Mucosa of descending colon (tissue), 3 donors: Measurements from ENCODE around the gene PTPRD. TPM values are rescaled to one million over a fixed set of nuclear protein-coding genes. Genes with fewer than 3 reads are reported as not detected.

Experiments
- ATAC-seq: fragments of 200-7000 bp; cut with Tn5 transposase; one replicate; pipeline ENCODE4 v1.9.1; 2020; ENCODE audit warnings: mild to moderate bottlenecking, moderate library complexity
- DNase-seq, 3 donors: peaks; one replicate each; pipeline ENCODE4 v3.0.0-alpha.2; 2020
- H3K36me3 ChIP-seq: fragments of 200-600 bp; one replicate; pipeline ENCODE4 v1.8.0; 2021; ENCODE audit warnings: low read depth, mild to moderate bottlenecking
- H3K4me1 ChIP-seq: fragments of 200-600 bp; one replicate; pipeline ENCODE4 v1.8.0; 2021; ENCODE audit warnings: low read depth, mild to moderate bottlenecking
- H3K4me3 ChIP-seq: fragments of 200-600 bp; one replicate; pipeline ENCODE4 v1.8.0; 2021; ENCODE audit warnings: mild to moderate bottlenecking
- H3K9me3 ChIP-seq: fragments of 200-600 bp; one replicate; pipeline ENCODE4 v1.8.0; 2021; ENCODE audit warnings: mild to moderate bottlenecking
- CTCF ChIP-seq: fragments of 200-600 bp; IDR thresholded peaks from one replicate; pipeline ENCODE4 v1.8.0; 2022; ENCODE audit warnings: antibody characterized with exemption, mild to moderate bottlenecking
- intact Hi-C, 2 donors: fragments of 100-400 bp; cut with DNase I in 1 of 2; cut with micrococcal nuclease in 1 of 2; formaldehyde crosslinking; loops; one replicate each; pipeline versions ENCODE4 v1.11.0 to v1.11.1; 2022; cut with DNase I, micrococcal nuclease
- total RNA-seq, 3 donors: library from RNA; stranded (reverse); fragmentation: NEBNext Ultra II Directional in 2 of 3; extraction: Animal tissue kit (Norgen Biotek cat#: 25700) in 2 of 3; gene quantifications; one replicate each; pipeline versions ENCODE4 v1.2.1 to v1.2.4, GENCODE V29; 2021 to 2023
- donor health status: DM: no; HTN: no; CAD: no; lungs with moderate emphysema.
- donor health status: DM: no; HTN: no; CAD: no.
- donor health status: DM: no; HTN: yes; CAD: no.

Gene PTPRD
- total RNA-seq, 3 donors from 2014 or later = 52.7 to 128 (median 113) TPM

- Histone ChIP-seq H3K9me3 (no peaks in the 10 kb centered on the region), H3K4me3 (no peak overlapping the region), H3K4me1 (no peaks in the 10 kb centered on the region), H3K36me3 (no peaks in the 10 kb centered on the region)
- TF ChIP-seq CTCF = no peak
- ATAC-seq (no peak), DNase-seq (no peak)
- intact Hi-C loops = no loop called here
Observed at GRCh38 chr9:9275601-9276000, 1337.2 kb downstream of the PTPRD start.

GRCh38 chr9:9257999-9258498, 1354.8 kb downstream of the PTPRD start:
- H3K36me3 ChIP-seq = no peaks in the 10 kb centered on the region
- no peaks in the 10 kb centered on the region for H3K9me3 ChIP-seq
- no peaks in the 10 kb centered on the region for H3K4me1 ChIP-seq
- no peak overlapping the region for H3K4me3 ChIP-seq
- ATAC-seq = no peak
- no peak for TF ChIP-seq CTCF
- DNase-seq = no peak
- intact Hi-C loops = no loop called here

- Histone ChIP-seq H3K9me3 (no peaks in the 10 kb centered on the region), H3K4me3 (no peak overlapping the region), H3K36me3 (no peaks in the 10 kb centered on the region), H3K4me1 (no peaks in the 10 kb centered on the region)
- DNase-seq (no peak), ATAC-seq (no peak)
- TF ChIP-seq CTCF = no peak
- intact Hi-C loops = no loop called here
Observed at GRCh38 chr9:9246726-9247125, 1366.1 kb downstream of the PTPRD start.

- DNase-seq (no peak), ATAC-seq (no peak)
- Histone ChIP-seq H3K9me3 (peaks cover 12% of the 10 kb centered on the region), H3K4me1 (no peaks in the 10 kb centered on the region), H3K4me3 (no peak overlapping the region), H3K36me3 (no peaks in the 10 kb centered on the region)
- no peak for TF ChIP-seq CTCF
- intact Hi-C loops = no loop called here
Observed at GRCh38 chr9:9231946-9232345, 1380.9 kb downstream of the PTPRD start.

- H3K9me3 ChIP-seq = peaks cover 9% of the 10 kb centered on the region
- no peak for ATAC-seq
Observed at GRCh38 chr9:9229269-9229668, 1383.5 kb downstream of the PTPRD start.

More at GRCh38 chr9:9229269-9229668, 1383.5 kb downstream of the PTPRD start:
- Histone ChIP-seq H3K36me3 (no peaks in the 10 kb centered on the region), H3K4me1 (no peaks in the 10 kb centered on the region), H3K4me3 (no peak overlapping the region)
- no peak for TF ChIP-seq CTCF
- DNase-seq = no peak
- intact Hi-C loops = no loop called here
